ENCODE measurements around the gene FAM163A.

GRCh38 chr1:179794146-179794545 is 51.1 kb downstream of the FAM163A start:
- no peak for TF ChIP-seq EZH2phosphoT487 (IDR thresholded peaks at IDR 0.05; ENCODE audit: borderline replicate concordance)
- no peak for TF ChIP-seq CTCF (conservative IDR thresholded peaks at IDR 0.05; ENCODE audit: low read length)
